GM12878 (cell line): Measurements from ENCODE around the gene ATP13A4. TPM values are rescaled to one million over a fixed set of nuclear protein-coding genes. Genes with fewer than 3 reads are reported as not detected.

Source experiments
- ATAC-seq: fragments of 200-7000 bp; cut with Tn5 transposase; 3 replicates; pipeline ENCODE4 v1.9.1; 2020; ENCODE audit warnings: mild to moderate bottlenecking, moderate library complexity
- BruUV-seq: library from RNA; stranded (reverse); fragments of 400-500 nt; replicated peaks from 2 replicates; lab custom pipeline; 2021; lab: Mats Ljungman, UMichigan
- CTCF ChIA-PET: fragments of 300-600 bp; sonication (Branson Sonifier 250); formaldehyde crosslinking; extraction: SDS; loops from one replicate; lab custom pipeline; 2021; ENCODE audit warnings: inconsistent platforms; lab: Yijun Ruan, JAX
- POLR2A ChIA-PET: fragments of 350-600 bp; formaldehyde crosslinking; extraction: SDS; loops from one replicate; lab custom pipeline; 2021; ENCODE audit warnings: inconsistent platforms; lab: Charles Lee
- RAD21 ChIA-PET: fragments of 300-600 bp; sonication (Branson Sonifier 250); formaldehyde crosslinking; loops from one replicate; lab custom pipeline; 2023; ENCODE audit warnings: antibody characterized with exemption; ENCODE audit not compliant: unreplicated experiment; lab: Charles Lee
- SMC1A ChIA-PET: fragments of 300-600 bp; sonication (Branson Sonifier 250); formaldehyde crosslinking; loops from one replicate; lab custom pipeline; 2023; ENCODE audit not compliant: unreplicated experiment, uncharacterized antibody; lab: Charles Lee
- DNase-seq: peaks from one replicate; pipeline ENCODE4 v3.0.0-alpha.2; 2011; ENCODE audit warnings: low read depth, low spot score
- FAIRE-seq: peaks from 3 replicates; lab custom pipeline; 2011; peaks lifted over from hg19 to GRCh38; lab: Jason Lieb, UNC
- H2AFZ ChIP-seq: 2 replicates; pipeline ENCODE4 v1.6.0; 2011; ENCODE audit warnings: low read depth, low read length, control low read depth; ENCODE audit not compliant: control insufficient read depth
- H3K27ac ChIP-seq: 2 replicates; pipeline ENCODE4 v1.5.1; 2011; ENCODE audit warnings: control low read depth; ENCODE audit not compliant: control insufficient read depth, insufficient read depth
- H3K27me3 ChIP-seq, 2 experiments: replicated peaks in 1 of 2; 2 replicates each; pipeline versions ENCODE4 v1.6.0 to v1.6.1; 2011; ENCODE audit warnings: low read length in 1 of 2; ENCODE audit not compliant: control insufficient read depth in 2 of 2, insufficient read depth in 2 of 2
- H3K36me3 ChIP-seq, 2 experiments: 2 replicates each; pipeline ENCODE4 v1.5.1; 2011; ENCODE audit warnings: low read length in 1 of 2; ENCODE audit not compliant: control insufficient read depth in 2 of 2, insufficient read depth in 2 of 2
- H3K4me1 ChIP-seq: 2 replicates; pipeline ENCODE4 v1.6.1; 2011; ENCODE audit warnings: mild to moderate bottlenecking, low read length, moderate library complexity, mixed read lengths; ENCODE audit not compliant: control insufficient read depth, insufficient read depth
- H3K4me2 ChIP-seq: 2 replicates; pipeline ENCODE4 v1.6.0; 2011; ENCODE audit warnings: control low read depth; ENCODE audit not compliant: control insufficient read depth, insufficient read depth
- H3K4me3 ChIP-seq: fragments of 200-600 bp; sonication (generic); 2 replicates; pipeline ENCODE4 v1.5.1; 2016
- H3K79me2 ChIP-seq: 2 replicates; pipeline ENCODE4 v1.6.0; 2011; ENCODE audit warnings: low read length; ENCODE audit not compliant: control insufficient read depth, insufficient read depth
- H3K9ac ChIP-seq: 2 replicates; pipeline ENCODE4 v1.8.0; 2011; ENCODE audit warnings: low read length, control low read depth, mixed read lengths; ENCODE audit not compliant: control insufficient read depth, insufficient read depth
- H3K9me3 ChIP-seq: replicated peaks from 3 replicates; pipeline ENCODE4 v1.5.1; 2011; ENCODE audit warnings: mild to moderate bottlenecking, low read length; ENCODE audit not compliant: control insufficient read depth, insufficient read depth
- H4K20me1 ChIP-seq: 2 replicates; pipeline ENCODE4 v1.6.0; 2011; ENCODE audit not compliant: control insufficient read depth, insufficient read depth
- ATF7 ChIP-seq: fragments of 450-650 bp; IDR thresholded peaks from 2 replicates; pipeline ENCODE4 v1.6.1; 2016; ENCODE audit warnings: low read depth, mild to moderate bottlenecking
- BHLHE40 ChIP-seq, 2 experiments: fragments of 450-650 bp in 1 of 2; IDR thresholded peaks; 2 replicates each; pipeline ENCODE4 v1.6.1; 2011 to 2017; ENCODE audit warnings: low read depth in 2 of 2, borderline replicate concordance in 1 of 2, improper control_type of control experiment in 1 of 2, low read length in 1 of 2, mild to moderate bottlenecking in 1 of 2
- CBX5 ChIP-seq: sonication (generic); IDR thresholded peaks from 2 replicates; pipeline ENCODE4 v1.6.1; 2016; ENCODE audit warnings: low read depth, moderate library complexity, mild to moderate bottlenecking, inconsistent platforms
- CEBPB ChIP-seq, 2 experiments: fragments of 150-350 bp in 1 of 2; IDR thresholded peaks; 2 replicates each; pipeline ENCODE4 v1.6.1; 2012 to 2014; ENCODE audit warnings: low read depth in 2 of 2, low read length in 2 of 2, borderline replicate concordance in 1 of 2, inconsistent platforms in 1 of 2
- E2F4 ChIP-seq: IDR thresholded peaks from 2 replicates; pipeline ENCODE4 v1.6.1; 2012; ENCODE audit warnings: low read depth, low read length, improper control_type of control experiment
- EED ChIP-seq: sonication (generic); IDR thresholded peaks from 2 replicates; pipeline ENCODE4 v1.6.1; 2016; ENCODE audit warnings: antibody characterized with exemption, low read depth
- EGR1 ChIP-seq, 2 experiments: IDR thresholded peaks; 1 replicate in 1 of 2; 2 replicates in 1 of 2; pipeline ENCODE4 v1.6.1; 2011 to 2012; ENCODE audit warnings: low read depth in 2 of 2, low read length in 2 of 2, borderline replicate concordance in 1 of 2, mild to moderate bottlenecking in 1 of 2, moderate library complexity in 1 of 2
- ESRRA ChIP-seq: IDR thresholded peaks from 2 replicates; pipeline ENCODE4 v1.6.1; 2012; ENCODE audit warnings: mild to moderate bottlenecking, low read length, improper control_type of control experiment
- FOXK2 ChIP-seq: fragments of 450-650 bp; IDR thresholded peaks from 2 replicates; pipeline ENCODE4 v1.6.1; 2017; ENCODE audit warnings: mild to moderate bottlenecking, moderate library complexity
- HDAC2 ChIP-seq: fragments of 200-600 bp; sonication (generic); IDR thresholded peaks from 2 replicates; pipeline ENCODE4 v1.6.1; 2017
- IKZF1 ChIP-seq: fragments of 450-650 bp; conservative IDR thresholded peaks from 2 replicates; pipeline ENCODE4 v1.6.1; 2017; ENCODE audit warnings: antibody characterized with exemption, mild to moderate bottlenecking
- JUND ChIP-seq: IDR thresholded peaks from 2 replicates; pipeline ENCODE4 v1.6.1; 2012; ENCODE audit warnings: low read depth, mild to moderate bottlenecking, low read length, improper control_type of control experiment, moderate library complexity
- KLF5 ChIP-seq: fragments of 450-650 bp; IDR thresholded peaks from 2 replicates; pipeline ENCODE4 v1.6.1; 2014; ENCODE audit warnings: mild to moderate bottlenecking; ENCODE audit not compliant: partially characterized antibody
- MLLT1 ChIP-seq: fragments of 450-650 bp; IDR thresholded peaks from 2 replicates; pipeline ENCODE4 v1.6.1; 2016; ENCODE audit warnings: mild to moderate bottlenecking
- NFIC ChIP-seq: IDR thresholded peaks from 2 replicates; pipeline ENCODE4 v1.6.1; 2012; ENCODE audit warnings: low read depth, mild to moderate bottlenecking, inconsistent platforms, low read length, moderate library complexity
- PML ChIP-seq: IDR thresholded peaks from 2 replicates; pipeline ENCODE4 v1.6.1; 2012; ENCODE audit warnings: low read length, inconsistent platforms
- POLR2A ChIP-seq: IDR thresholded peaks from 2 replicates; pipeline ENCODE4 v1.6.1; 2011; ENCODE audit warnings: low read depth, mild to moderate bottlenecking, low read length
- RAD21 ChIP-seq: IDR thresholded peaks from 2 replicates; pipeline ENCODE4 v1.6.1; 2011; ENCODE audit warnings: mild to moderate bottlenecking, low read depth, low read length, moderate library complexity; ENCODE audit not compliant: insufficient read depth
- RAD51 ChIP-seq: fragments of 450-650 bp; IDR thresholded peaks from 2 replicates; pipeline ENCODE4 v1.6.1; 2016; ENCODE audit warnings: moderate library complexity, mild to moderate bottlenecking, inconsistent platforms
- RBBP5 ChIP-seq: fragments of 200-600 bp; sonication (generic); conservative IDR thresholded peaks from 2 replicates; pipeline ENCODE4 v1.6.1; 2016
- RCOR1 ChIP-seq: conservative IDR thresholded peaks from 2 replicates; pipeline ENCODE4 v1.6.1; 2012; ENCODE audit warnings: low read depth, low read length, improper control_type of control experiment
- SMAD1 ChIP-seq: fragments of 450-650 bp; IDR thresholded peaks from 2 replicates; pipeline ENCODE4 v1.6.1; 2018; ENCODE audit warnings: mild to moderate bottlenecking, low read depth; ENCODE audit not compliant: partially characterized antibody
- SMAD5 ChIP-seq: IDR thresholded peaks from 2 replicates; pipeline ENCODE4 v1.6.1; 2016; ENCODE audit warnings: antibody characterized with exemption, low read depth
- SP1 ChIP-seq: IDR thresholded peaks from one replicate; pipeline ENCODE4 v1.6.1; 2011; ENCODE audit warnings: low read depth, low read length
- WGBS: methylation state at CpG from one replicate; pipeline ENCODE4 v1.1.6; 2016; ENCODE audit warnings: low lambda C conversion rate; ENCODE audit not compliant: insufficient replicate concordance, insufficient coverage; ENCODE audit errors: missing lambda C conversion rate; 5-methylcytosine and 5-hydroxymethylcytosine counted together
- in situ Hi-C: fragments of 300-500 bp; cut with MboI; formaldehyde crosslinking; loops from 9 replicates; pipeline ENCODE4 v1.14.3; 2018; ENCODE audit warnings: mixed read lengths
- intact Hi-C: fragments of 100-400 bp; cut with micrococcal nuclease; formaldehyde crosslinking; loops from one replicate; pipeline ENCODE4 v1.14.2; 2022; ENCODE audit not compliant: unreplicated experiment
- polyA plus RNA-seq, 11 experiments: library from polyadenylated mRNA; depleted of rRNA in 4 of 11; unstranded in 6 of 11; stranded (reverse) in 5 of 11; fragments of >200 nt; fragmentation: Nextera tagmentation in 4 of 11; fragmentation: Illumina TruSeq in 1 of 11; extraction: Ambion mirVana in 4 of 11; extraction: Trizol in 1 of 11; gene quantifications; 1 replicate in 1 of 11; 2 replicates in 10 of 11; pipeline versions ENCODE4 v1.2.1 to v1.2.3, GENCODE V29; 2011 to 2016; ENCODE audit warnings: inconsistent platforms in 2 of 11, missing spikeins in 2 of 11, low read depth in 1 of 11
- total RNA-seq, 4 experiments: library from RNA; depleted of rRNA in 3 of 4; stranded (reverse); fragments of >200 nt in 3 of 4; fragmentation: Illumina TruSeq in 1 of 4; extraction: Trizol in 1 of 4; gene quantifications; 2 replicates each; pipeline versions ENCODE4 v1.2.1 to v1.2.3, GENCODE V29; 2013 to 2021

Gene ATP13A4
- total and polyA plus RNA-seq, 10 of the 15 experiments (the other 5 are each of a cell fraction or from before 2014, with no cell fraction given), result 0.29 to 1.7 (median 1.0) TPM; not detected in 1

DNA sequence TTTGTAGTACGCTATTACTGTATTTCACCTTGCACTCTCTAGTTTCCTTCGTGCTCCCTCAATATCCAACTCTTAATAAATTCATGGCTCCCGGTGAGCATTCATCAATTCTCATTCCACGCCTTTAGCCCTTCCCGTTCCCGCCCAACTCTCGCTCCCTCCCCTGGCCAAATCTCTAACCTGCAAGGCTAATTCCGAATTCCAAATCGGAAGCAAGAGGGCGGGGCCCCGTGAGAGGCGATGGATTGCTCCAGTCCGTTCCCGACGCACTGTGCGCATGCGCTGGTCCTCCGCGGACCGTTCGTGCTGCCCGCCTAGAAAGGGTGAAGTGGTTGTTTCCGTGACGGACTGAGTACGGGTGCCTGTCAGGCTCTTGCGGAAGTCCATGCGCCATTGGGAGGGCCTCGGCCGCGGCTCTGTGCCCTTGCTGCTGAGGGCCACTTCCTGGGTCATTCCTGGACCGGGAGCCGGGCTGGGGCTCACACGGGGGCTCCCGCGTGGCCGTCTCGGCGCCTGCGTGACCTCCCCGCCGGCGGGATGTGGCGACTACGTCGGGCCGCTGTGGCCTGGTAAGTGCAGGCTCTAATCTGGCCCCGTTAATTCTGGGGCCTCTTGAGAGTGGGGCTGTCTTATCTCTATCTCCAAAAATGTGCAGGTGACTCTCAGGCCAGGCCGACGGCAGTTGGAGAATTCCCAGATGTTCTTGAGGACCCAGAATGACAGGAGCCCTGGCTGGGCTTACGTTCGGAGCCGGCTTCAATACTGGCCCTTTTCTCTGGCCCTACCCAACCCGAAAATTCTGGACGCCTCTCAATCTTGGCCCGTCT is 38.4 kb upstream of the ATP13A4 start, which contains the start of gene OPA1:
OPA1 (plus strand) TSS at position 368 of the 827 bp plus-strand sequence; CDS start at position 538, 170 bp downstream.
- H3K27me3 ChIP-seq, result no peaks in the 10 kb centered on the region
- BruUV-seq, result no TSS peak
- H3K4me1 ChIP-seq, result no peaks in the 10 kb centered on the region
- FAIRE-seq (peak; percentile 78), ATAC-seq (peak; percentile 98), DNase-seq (peak; percentile 94)
- no peaks in the 10 kb centered on the region for H4K20me1 ChIP-seq
- H3K36me3 ChIP-seq, result no peaks in the 10 kb centered on the region
- ChIA-PET SMC1A (no interaction called here), POLR2A (no interaction called here), RAD21 (no interaction called here), CTCF (no interaction called here)
- intact Hi-C loops, result no loop called here
- H3K4me3 ChIP-seq, result peak within 1 kb of the TSS; percentile 86
- H2AFZ ChIP-seq, result peak within 1 kb of the TSS; percentile 99
- H3K27ac ChIP-seq, result peak within 1 kb of the TSS; percentile 91
- H3K9ac ChIP-seq, result peak within 1 kb of the TSS; percentile 98
- H3K9me3 ChIP-seq, result no peaks in the 10 kb centered on the region
- WGBS, result under 1% methylated on average over 47 of the region's 55 CpGs
- H3K79me2 ChIP-seq, result peaks cover 52% of the 10 kb centered on the region
- in situ Hi-C loops, result no loop called here
- peak within 1 kb of the TSS; percentile 100 for H3K4me2 ChIP-seq
- TF ChIP-seq ATF7, result peak; percentile 57
- no peak for TF ChIP-seq MLLT1
- TF ChIP-seq EGR1 (IDR thresholded peaks at IDR 0.05; ENCODE audit: borderline replicate concordance in 1 of 2, low read depth in 2 of 2, low read length in 2 of 2), result peak in 1 of 2 experiments; percentile 44; a peak in 1 of 3 replicates
- TF ChIP-seq KLF5, result peak; percentile 45
- TF ChIP-seq HDAC2, result no peak; the same call in 1 of the 2 replicates
- peak; percentile 97 for TF ChIP-seq POLR2A
- no peak for TF ChIP-seq CEBPB (IDR thresholded peaks at IDR 0.05; ENCODE audit: borderline replicate concordance in 1 of 2, low read depth in 2 of 2, low read length in 2 of 2)
- TF ChIP-seq EED, result peak; percentile 69; the same call in 1 of the 2 replicates
- no peak for TF ChIP-seq SMAD1
- no peak for TF ChIP-seq NFIC
- peak; percentile 96 for TF ChIP-seq ESRRA
- 0 out of 2 replicates have a peak, but pooled peaks have one; percentile 56 for TF ChIP-seq RCOR1
- peak; percentile 79; the same call in 1 of the 2 replicates for TF ChIP-seq CBX5
- peak; percentile 88 for TF ChIP-seq SP1
- TF ChIP-seq IKZF1, result peak; percentile 99
- peak; percentile 87; the same call in 1 of the 2 replicates for TF ChIP-seq PML
- no peak for TF ChIP-seq RBBP5
- peak; percentile 78 for TF ChIP-seq FOXK2
- peak; percentile 71 for TF ChIP-seq E2F4
- no peak for TF ChIP-seq RAD21
- TF ChIP-seq JUND, result peak; percentile 48
- no peak for TF ChIP-seq RAD51
- peak; percentile 49 to 64; a peak in 3 of 4 replicates for TF ChIP-seq BHLHE40 (IDR thresholded peaks at IDR 0.05; ENCODE audit: borderline replicate concordance in 1 of 2, low read depth in 2 of 2, low read length in 1 of 2)
- TF ChIP-seq SMAD5, result 0 out of 2 replicates have a peak, but pooled peaks have one; percentile 6
